ENCODE measurements around the gene C20orf202.
A peak's percentile ranks its signal among the peaks of the same experiment; 100 is the strongest.
"Not testable (repeated sequence)": the region's sequence is repeated elsewhere in the genome, so short reads cannot be mapped to it uniquely, and the experiment has no call there.

Gene C20orf202

DNA sequence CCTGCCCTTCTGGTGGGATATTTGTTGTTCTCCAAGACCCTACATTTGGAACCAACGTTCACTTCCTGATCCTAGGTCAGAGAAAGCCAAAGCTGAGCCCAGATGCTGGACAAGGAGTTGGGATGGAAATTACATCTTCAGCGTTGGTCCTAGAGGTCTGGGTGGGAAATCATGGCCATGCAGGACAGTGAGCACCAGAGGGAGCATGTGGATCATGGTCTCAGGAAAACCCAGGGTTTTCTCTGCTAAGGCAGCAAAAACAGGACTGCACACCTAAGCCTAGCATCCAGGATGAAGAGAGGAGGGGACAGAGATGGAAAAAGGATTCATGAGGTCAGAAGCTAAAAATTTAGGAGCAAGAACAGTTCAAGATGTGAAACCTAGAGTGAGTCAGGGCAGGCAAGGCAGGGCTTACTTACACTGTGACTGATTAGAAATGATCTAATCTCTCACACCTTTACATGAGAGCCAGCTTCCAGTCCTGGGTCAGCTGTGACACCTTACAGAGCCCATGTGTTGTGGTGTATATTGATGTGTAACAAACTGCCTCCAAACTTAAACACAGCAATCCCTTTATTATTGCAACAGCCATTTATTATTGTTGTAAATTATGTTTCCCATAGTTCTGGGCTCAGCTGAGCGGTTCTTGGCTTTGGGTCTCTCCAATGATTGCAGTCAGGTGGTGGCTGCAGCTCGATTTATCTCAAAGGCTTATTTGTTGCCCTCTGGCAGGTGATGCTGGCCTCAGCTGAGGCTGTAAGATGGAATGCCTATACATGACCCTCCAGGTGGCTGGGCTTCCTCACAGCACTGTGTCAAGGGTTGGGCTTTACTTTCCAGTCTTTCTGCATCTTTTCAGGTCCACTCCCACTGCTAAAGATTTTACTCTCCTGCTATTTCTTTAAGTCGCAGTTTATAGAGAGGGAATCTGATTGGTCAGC is 6.5 kb downstream of the C20orf202 start:
- no peak for DNase-seq (ENCODE audit: low read depth)

DNA sequence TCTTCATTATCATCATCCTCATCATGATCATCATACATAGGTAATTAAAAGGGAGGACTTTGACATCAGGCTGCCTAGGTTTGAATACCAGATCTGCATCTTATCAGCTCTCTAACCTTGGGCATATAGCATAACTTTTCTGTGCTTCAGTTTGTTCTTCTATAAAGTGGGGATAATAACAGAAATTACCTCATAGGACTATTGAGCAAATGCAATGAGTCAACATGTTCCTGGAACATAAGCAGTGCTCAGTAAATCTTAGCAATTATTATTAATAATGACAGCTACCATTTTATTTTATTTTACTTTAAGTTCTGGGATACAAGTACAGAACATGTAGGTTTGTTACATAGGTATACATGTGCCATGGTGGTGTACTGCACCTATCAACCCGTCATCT is 7.2 kb downstream of the C20orf202 start:
- no peak for DNase-seq (ENCODE audit: low read depth)

DNA sequence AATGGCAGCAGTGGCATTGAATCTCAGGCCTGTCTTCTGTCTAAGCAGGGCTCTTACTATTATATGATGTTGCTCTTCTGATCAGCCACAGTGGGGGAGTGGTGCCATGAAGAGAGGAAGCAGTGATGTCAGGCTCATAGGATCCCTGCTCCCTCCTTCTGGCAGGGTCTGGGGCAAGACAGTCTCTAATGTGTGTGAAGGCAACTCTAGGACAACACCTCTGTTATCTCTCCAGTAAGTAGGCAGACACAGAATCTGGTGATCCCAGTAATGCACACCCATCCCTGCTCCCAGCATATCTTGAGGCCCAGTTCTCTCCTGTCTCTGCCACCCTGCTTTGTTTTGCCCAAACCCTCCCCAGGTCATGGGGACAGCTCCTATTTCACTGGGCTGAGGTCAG is 8.8 kb downstream of the C20orf202 start:
- no peak for DNase-seq (ENCODE audit: low read depth)

DNA sequence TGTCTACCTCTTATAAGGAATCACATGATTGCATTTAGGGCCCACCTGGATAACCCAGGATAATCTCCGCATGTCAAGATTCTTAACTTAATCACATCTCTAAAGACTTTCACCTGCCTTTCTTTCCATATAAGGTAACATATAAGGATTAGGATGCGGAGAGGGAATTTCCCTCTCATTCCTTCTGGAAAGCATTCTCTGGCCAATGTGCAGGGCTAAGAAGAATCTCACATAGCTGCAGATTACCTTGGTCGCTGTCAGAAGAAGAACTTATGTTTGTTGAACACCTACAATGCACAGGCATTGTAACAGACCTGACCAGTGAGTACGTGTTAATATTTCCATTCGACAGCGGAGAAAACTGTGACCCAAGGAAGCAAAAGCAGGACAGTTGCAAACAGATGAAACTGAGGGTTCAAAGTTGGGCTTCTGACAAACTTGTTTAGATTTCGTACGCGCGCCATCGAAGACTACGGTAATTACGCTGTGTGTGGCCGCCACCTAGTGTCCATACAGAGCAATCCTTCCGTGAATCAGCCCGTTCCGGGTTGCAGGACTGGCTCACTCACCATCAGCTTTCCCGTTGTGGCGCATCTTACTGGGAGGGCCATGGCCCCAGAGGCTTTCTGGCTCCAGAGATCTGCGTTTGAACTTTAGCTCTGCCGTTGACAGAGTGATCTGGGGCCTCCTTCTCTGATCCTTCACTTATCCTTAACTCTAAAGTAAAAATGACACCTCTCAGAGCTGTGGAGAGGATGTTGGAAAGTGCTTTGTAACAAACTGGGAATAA is 9.5 kb downstream of the C20orf202 start:
- DNase-seq (ENCODE audit: low read depth), result peak; percentile 33

DNA sequence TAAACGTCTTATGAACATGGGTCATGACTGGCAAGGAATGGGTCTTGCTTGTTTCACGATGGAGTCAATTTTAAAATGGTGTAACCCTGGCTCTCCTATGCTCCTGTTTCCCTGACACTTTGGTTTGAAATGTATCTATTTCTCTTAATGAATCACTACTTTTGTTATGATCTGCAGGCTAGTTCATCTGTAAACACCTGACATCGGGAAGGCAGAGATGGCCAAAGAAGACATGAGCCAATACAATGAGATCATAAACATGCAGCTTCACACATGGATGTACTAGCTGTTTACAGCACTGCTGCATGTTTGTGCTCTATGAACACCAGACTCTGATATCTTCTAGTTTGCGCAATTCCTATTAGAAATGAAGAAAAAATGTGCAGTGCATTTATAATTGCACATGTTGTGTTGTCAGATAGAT is 11.6 kb downstream of the C20orf202 start:
- DNase-seq (ENCODE audit: low read depth), result no peak

DNA sequence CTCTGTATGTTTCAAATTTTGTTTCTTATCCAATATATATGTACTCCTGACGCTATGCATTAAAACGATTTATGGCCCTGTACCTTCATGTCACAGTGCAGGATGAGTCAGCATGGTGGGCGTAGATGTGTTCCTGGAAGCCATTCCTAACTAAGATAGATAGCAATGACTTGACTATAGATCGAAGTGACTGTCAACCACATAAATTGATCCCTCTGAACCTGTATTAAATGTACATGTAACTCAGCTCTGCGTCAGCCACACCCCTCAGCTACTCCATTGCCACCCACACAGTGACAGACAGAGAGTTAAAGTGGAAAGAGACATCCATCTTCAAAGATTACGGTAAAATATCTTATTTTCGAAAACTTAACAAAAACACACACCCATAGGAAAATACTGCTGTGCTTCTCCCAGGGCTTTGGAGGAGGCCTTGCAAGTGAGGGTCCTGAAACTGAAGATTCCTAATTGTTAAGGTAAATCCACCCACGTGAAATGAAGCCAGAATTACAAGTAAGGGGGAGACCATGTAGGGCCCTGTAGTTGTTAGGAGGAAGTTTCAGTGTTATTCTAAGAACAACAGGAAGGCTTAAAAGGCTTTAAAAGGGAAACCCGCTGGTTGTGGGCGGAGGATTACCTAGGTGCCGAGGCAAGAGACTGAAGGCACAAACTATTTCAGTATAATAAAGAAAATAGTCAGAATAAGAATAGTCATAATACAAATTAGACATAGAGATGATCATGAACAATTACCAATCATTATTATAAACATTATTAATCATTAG is 12.3 kb downstream of the C20orf202 start:
- DNase-seq (ENCODE audit: low read depth), result no peak

DNA sequence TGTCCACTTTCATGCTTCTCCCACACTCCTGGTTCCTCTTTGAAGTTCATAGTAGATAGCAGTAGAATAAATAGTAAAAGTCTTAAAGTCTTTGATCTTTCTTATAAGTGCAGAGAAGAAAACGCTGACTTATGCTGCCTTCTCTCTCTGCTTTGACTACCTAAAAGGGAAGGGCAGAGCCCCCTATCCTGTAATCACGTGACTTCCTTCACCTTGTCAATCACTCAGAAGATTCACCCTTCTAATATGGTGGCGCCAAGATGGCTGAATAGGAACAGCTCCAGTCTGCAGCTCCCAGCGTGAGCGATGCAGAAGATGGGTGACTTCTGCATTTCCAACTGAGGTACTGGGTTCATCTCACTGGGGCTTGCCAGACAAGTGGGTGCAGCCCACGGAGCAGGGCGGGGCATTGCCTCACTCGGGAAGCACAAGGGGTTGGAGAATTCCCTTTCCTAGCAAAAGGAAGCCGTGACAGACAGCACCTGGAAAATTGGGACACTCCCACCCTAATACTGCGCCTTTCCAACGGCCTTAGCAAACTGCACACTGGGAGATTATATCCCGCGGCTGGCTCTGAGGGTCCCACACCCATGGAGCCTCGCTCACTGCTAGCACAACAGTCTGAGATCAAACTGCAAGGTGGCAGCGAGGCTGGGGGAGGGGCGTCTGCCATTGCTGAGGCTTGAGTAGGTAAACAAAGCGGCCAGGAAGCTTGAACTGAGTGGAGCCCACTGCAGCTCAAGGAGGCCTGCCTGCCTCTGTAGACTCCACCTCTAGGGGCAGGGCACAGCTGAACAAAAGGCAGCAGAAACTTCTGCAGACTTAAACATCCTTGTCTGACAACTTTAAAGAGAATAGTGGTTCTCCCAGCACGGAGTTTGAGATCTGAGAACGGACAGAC is 13.5 kb downstream of the C20orf202 start:
- not testable (repeated sequence) for DNase-seq (ENCODE audit: low read depth)

DNA sequence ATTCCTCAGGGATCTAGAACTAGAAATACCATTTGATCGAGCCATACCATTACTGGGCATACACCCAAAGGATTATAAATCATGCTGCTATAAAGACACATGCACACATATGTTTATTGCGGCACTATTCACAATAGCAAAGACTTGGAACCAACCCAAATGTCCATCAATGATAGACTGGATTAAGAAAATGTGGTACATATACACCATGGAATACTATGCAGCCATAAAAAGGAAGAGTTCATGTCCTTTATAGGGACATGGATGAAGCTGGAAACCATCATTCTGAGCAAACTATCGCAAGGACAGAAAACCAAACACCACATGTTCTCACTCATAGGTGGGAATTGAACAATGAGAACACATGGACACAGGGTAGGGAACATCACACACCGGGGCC is 19.5 kb downstream of the C20orf202 start:
- DNase-seq (ENCODE audit: low read depth), result not testable (repeated sequence)

DNA sequence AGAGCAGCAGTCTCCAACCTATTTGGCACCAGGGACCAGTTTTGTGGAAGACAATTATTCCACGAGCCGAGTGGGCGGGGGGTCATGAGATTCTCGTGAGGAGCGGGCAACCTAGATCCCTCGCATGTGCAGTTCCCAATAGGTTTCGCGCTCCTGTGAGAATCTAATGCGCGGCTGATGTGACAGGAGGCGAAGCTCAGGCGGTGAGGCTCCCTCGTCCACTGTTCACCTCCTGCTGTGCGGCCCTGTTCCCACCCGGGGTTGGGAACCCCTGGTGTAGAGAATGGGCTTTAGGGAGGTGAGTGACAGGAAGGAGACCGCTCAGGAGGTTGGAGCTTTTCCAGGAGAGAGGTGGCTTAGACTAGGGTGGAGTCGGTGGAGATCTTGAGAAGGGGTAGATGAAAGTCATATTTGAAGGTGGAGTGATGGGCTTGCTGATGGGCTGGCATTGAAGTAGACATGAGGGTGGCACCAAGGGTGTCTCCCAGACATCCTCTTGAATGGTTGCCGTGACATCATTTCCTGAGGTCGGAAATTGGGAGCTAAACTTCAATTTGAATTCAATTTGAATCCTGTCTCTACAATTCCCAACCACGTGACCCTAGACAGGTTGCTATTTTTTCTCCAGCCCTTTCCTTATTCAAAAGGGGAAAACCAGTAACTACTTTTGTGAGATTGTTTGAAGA is 21.1 kb downstream of the C20orf202 start:
- no peak for DNase-seq (ENCODE audit: low read depth)

DNA sequence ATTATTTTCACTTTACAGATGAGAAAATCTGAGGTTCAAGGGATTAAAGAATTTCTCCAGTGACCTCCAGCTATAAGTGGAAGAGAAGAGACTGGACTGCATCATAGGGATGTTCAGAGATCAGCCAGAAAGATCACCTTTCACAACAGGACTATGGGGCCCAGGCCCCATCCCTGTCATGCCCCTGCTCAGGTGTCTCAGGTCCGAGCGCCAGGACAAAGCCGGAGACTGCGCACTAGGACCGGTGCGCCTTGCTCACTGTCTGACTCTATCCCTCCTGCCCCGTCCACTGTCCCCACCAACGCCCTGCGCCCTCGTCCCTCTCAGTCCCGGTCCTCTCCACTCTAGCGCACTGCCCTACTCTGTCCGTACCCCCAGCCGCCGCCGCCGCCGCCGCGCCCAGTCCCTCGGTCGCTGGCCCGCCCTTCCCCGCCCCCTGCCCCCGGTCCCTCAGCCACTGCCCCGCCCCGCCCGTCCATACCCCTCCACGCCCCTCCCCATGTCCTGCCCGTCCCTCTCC is 22.1 kb downstream of the C20orf202 start:
- no peak for DNase-seq (ENCODE audit: low read depth)

DNA sequence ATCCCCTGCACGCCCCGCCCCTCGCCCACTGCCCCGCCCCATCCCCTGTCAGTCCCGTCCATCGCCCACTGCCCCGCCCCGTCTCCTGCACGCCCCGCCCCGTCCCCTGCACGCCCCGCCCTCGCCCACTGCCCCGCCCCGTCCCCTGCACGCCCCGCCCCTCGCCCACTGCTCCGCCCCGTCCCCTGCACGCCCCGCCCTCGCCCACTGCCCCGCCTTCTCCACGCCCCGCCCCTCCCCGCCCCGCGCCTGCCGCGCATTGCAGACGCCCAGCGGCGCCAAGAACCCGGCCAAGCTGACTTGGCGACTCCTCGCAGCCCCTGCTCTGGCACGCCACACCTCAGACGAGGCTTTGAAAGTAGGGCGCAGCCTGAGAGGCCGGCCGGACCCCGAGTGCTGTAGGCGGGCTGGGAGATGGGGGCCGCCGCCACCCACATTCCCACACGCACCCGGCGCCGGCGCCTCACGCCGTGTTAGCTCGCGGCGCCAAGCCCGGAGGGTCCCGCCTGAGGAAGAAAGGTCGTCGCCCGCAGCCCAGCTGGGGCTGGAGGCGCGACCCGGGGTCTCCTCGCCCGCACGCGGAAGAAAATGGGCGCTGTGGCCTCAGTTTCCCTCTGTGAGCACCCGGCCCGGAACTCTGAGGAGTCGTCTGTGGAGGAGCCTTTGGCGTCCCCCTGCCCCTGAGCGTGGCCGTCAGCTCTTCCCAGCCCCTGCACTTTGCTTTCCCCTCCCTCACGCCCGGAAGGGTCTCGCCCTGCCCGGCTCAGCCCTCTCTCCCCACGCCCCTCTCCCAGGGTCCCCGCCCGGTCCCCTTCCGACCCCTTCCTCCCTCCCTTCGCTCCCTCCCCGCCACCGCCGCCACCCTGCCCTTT is 22.8 kb downstream of the C20orf202 start, which contains the start of gene RAD21L1:
RAD21L1 (plus strand) TSS at position 262 of the 872 bp plus-strand sequence. CDS start 2,410 bp downstream, outside the sequence.
- DNase-seq (ENCODE audit: low read depth), result peak; percentile 25

DNA sequence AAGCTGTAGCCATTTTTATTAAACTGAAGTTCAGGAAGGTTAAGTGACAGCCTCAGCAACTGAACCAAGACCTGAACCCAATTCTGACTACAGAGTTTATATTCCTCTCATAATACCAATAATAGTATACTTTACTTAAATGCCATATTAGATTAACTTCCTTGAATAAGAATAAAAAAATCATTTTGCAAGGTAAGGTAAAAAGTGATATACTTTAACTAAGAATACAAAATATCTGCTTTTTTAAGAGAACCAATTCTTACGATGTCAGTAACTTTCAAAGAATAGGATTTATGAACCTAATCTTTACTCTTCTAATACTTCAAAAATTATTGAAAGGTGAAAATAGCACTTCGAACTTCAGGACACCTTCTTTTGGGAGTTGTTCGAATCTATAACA is 26.3 kb downstream of the C20orf202 start:
- no peak for DNase-seq (ENCODE audit: low read depth)

DNA sequence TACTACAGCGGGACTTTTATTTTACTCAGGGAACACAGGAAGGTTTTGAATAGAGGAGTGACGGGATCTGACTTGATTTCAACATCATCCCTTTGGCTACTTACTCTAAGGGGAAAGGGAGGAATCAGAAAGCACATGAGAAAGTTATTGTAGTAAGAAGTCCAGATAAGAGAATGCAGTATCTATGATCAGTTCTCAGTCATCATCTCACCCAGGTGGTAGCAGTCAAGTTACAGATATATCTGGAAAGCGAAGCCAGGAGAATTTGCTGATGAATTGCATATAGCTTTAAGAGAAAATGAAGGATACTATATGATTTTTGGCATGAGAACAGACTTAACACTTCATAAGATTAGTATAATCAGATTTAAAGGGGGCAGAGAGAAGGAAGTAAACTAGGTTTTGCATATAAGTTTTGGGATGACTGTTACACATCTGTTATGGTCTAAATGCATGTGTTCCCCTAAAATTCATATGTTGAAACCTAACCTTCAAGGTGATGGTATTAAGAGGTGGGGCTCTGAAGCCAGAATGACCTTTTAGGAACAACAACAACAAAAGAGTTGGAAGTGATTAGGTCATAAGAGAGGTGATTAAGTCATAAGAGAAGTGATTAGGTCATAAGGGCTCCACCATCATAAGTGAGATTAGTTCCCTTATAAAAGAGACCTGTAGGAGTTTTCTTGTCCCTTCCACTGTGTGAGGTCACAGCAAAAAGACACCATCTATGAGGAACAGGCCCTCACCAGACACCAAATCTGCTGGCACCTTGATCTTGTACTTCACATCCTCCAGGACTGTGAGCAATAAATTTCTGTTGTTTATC is 29.2 kb downstream of the C20orf202 start:
- no peak for DNase-seq (ENCODE audit: low read depth)

DNA sequence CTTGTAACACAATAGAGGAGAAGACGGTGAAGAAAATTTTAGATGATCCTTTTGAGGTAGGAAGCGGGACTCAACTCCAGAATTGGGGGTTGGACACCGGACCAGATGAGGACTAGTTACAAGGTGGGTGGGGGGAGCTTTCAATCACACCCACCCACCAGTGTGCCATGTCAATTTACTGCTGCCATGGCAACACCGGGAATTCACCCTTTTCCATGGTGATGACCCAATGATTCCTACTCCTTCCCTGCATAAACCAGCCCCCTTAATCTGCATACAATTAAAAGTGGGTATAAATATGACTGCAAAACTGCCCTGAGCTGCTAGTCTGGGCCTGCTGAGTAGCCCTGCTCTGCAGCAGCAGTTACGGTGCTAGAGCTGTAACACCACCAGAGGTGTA is 37.3 kb downstream of the C20orf202 start:
- DNase-seq (ENCODE audit: low read depth), result no peak

DNA sequence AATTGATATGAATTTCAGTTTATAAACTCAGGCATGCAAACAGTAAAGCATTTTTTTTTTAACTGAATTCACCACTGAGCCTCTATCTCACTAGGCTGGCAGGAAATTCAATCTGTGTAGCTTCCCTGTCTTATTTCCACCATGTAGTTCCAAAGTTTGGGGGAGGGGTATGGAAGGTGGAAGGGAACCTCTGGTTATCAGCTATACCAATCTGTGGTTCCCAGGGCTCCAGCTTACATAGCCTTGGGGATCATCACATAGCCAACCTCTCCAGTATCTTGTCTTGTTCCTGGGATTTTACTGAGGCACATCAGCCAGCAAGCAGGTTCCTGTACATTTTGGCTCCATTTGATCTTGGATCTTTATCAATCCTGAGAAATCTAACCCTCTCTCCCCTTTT is 38.2 kb downstream of the C20orf202 start:
- no peak for DNase-seq (ENCODE audit: low read depth)

DNA sequence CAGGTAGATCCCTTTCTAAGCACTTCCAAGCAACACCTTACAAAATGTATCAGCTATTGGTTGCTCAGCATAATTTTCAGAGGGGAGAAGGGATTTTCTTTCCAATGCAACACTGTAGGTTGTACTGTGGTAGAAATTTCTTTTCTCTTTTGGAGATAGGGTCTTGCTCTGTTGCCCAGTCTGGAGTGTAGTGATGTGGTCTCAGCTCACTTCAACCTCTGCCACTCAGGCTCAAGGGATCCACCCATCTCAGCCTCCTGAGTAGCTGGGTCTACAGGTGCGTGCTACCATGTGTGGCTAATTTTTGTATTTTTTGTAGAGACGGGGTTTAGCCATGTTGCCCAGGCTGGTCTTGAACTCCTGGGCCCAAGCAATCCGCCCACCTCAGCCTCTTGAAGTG is 38.8 kb downstream of the C20orf202 start:
- no peak for DNase-seq (ENCODE audit: low read depth)

DNA sequence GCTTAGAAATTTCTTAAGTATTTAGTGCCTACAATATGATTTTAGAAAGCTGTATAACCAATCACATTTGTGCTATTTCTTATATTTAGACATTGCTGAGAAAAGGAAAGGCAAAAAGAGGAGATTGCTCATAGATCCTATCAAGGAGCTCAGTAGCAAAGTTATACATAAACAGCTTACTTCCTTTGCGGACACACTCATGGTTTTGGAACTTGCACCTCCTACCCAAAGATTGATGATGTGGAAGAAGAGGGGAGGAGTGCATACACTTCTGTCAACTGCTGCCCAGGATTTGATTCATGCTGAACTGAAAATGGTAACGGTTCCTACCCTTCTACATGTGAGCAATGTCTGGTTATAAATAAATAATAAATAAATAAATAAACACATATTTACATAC is 39.3 kb downstream of the C20orf202 start:
- peak; percentile 44 for DNase-seq (ENCODE audit: low read depth)

DNA sequence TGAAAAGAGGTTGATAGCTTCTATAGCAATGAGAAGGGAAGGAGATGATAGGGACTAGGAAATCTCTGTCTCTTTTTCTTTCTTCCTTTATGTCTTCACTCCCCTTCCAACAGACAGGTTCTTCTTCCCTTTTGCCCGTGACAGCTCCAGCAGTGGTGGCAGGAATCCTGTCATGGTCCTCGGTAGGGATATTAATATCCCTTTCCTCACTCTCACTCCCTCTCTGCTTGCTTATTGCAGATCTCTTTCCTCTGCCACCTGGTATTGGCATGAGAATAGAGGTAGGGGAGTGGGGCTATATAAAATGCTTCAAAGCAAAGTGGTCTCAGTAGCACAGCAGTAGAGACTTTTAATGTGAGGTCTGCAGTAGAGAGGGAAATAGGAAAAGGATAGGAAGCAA is 42.3 kb downstream of the C20orf202 start:
- no peak for DNase-seq (ENCODE audit: low read depth)
